ENCODE measurements around the gene SH3BP4.

- TF ChIP-seq FOXP2 (optimal IDR thresholded peaks at IDR 0.05; ENCODE audit: borderline replicate concordance, extremely low read depth, extremely low read length, insufficient read depth) (no peak), TAF1 (IDR thresholded peaks at IDR 0.05; ENCODE audit: borderline replicate concordance, insufficient read depth, low read length) (no peak), POLR2AphosphoS5 (IDR thresholded peaks at IDR 0.05; ENCODE audit: low read depth, low read length) (no peak)
These were observed 3.3 kb downstream of the SH3BP4 start for GRCh38 chr2:234955091-234955591.
